PC-9 (cell line): Measurements from ENCODE around the gene DBN1.

ENCODE experiments used
- CTCF ChIP-seq: fragments of 200-600 bp; sonication (generic); conservative IDR thresholded peaks from 2 replicates; pipeline ENCODE4 v1.6.1; 2017; ENCODE audit warnings: mixed run types, antibody characterized with exemption, mild to moderate bottlenecking, moderate library complexity
- EZH2 ChIP-seq: fragments of 200-600 bp; sonication (generic); IDR thresholded peaks from 2 replicates; pipeline ENCODE4 v1.8.0; 2017; ENCODE audit warnings: antibody characterized with exemption, low read depth

GRCh38 chr5:177478711-177479646 is 5.5 kb upstream of the DBN1 start:
- TF ChIP-seq CTCF (no peak), EZH2 (no peak)
